Heart right ventricle (tissue), 16 donors: ENCODE results near the gene SDC1. TPM values are rescaled to one million over a fixed set of nuclear protein-coding genes. Genes with fewer than 3 reads are reported as not detected.
A peak's percentile ranks its signal among the peaks of the same experiment; 100 is the strongest.

Experiments used
- ATAC-seq, 8 donors: fragments of 200-7000 bp; cut with Tn5 transposase; one replicate each; pipeline ENCODE4 v1.9.1; 2020; ENCODE audit warnings: mild to moderate bottlenecking in 8 of 8, moderate library complexity in 8 of 8, moderate number of reproducible peaks in 1 of 8
- DNase-seq, 2 donors: peaks; one replicate each; pipeline ENCODE4 v3.0.0-alpha.2; 2020
- H3K27ac ChIP-seq, 10 donors: fragments of 200-600 bp; sonication (generic) in 2 of 10; one replicate each; pipeline versions ENCODE4 v1.5.0 to v1.8.0; 2020 to 2022; ENCODE audit warnings: mild to moderate bottlenecking in 3 of 10
- H3K27me3 ChIP-seq, 7 donors: fragments of 200-600 bp; one replicate each; pipeline ENCODE4 v1.8.0; 2021 to 2022; ENCODE audit warnings: mild to moderate bottlenecking in 2 of 7
- H3K36me3 ChIP-seq, 9 donors: fragments of 200-600 bp; sonication (generic) in 1 of 9; one replicate each; pipeline versions ENCODE4 v1.5.0 to v1.8.0; 2020 to 2022; ENCODE audit warnings: mild to moderate bottlenecking in 2 of 9
- H3K4me1 ChIP-seq, 9 donors: fragments of 200-600 bp; sonication (generic) in 1 of 9; one replicate each; pipeline versions ENCODE4 v1.5.0 to v1.8.0; 2020 to 2022; ENCODE audit warnings: mild to moderate bottlenecking in 4 of 9
- H3K4me3 ChIP-seq, 10 donors: fragments of 200-600 bp; sonication (generic) in 2 of 10; one replicate each; pipeline versions ENCODE4 v1.5.0 to v1.8.0; 2020 to 2022; ENCODE audit warnings: mild to moderate bottlenecking in 7 of 10, moderate library complexity in 2 of 10
- H3K9me3 ChIP-seq, 11 donors: fragments of 200-600 bp in 10 of 11; sonication (generic) in 2 of 11; one replicate each; pipeline versions ENCODE4 v1.5.0 to v1.8.0; 2013 to 2022; ENCODE audit warnings: mild to moderate bottlenecking in 2 of 11, control low read depth in 1 of 11, moderate library complexity in 1 of 11
- CTCF ChIP-seq, 9 donors: fragments of 200-600 bp; sonication (generic) in 2 of 9; IDR thresholded peaks; one replicate each; pipeline versions ENCODE4 v1.5.0 to v1.8.0; 2021 to 2022; ENCODE audit warnings: antibody characterized with exemption in 9 of 9, mild to moderate bottlenecking in 5 of 9, moderate library complexity in 1 of 9
- WGBS, 2 donors: extraction: QIAGEN DNeasy Blood & Tissue Kit; methylation state at CpG; one replicate each; pipeline ENCODE4 v1.1.7; 2013; ENCODE audit warnings: inconsistent platforms in 1 of 2; 5-methylcytosine and 5-hydroxymethylcytosine counted together
- intact Hi-C, 10 donors: fragments of 100-400 bp; cut with DNase I; formaldehyde crosslinking; loops; one replicate each; pipeline versions ENCODE4 v1.11.1 to v1.14.2; 2022
- polyA plus RNA-seq, 2 donors: library from polyadenylated mRNA; stranded (reverse); fragments of 200-250 nt; gene quantifications; one replicate each; pipeline ENCODE4 v1.2.3, GENCODE V29; 2013
- total RNA-seq, 10 donors: library from RNA; stranded (reverse); fragmentation: NEBNext Ultra II Directional in 3 of 10; extraction: Animal tissue kit (Norgen Biotek cat#: 25700) in 3 of 10; gene quantifications; one replicate each; pipeline versions ENCODE4 v1.2.1 to v1.2.4, GENCODE V29; 2021 to 2023
- donor health status: Arrhythmogenic right ventricular cardiomyopathy.
- donor health status: ischemic (EF 13 %, LVEDD 7.1; RV severe dilation, severe dysfunction).
- donor health status: healthy with polysubstance abuse.
- donor health status: DM: no; HTN: yes; CAD: no.
- donor health status: DM: no; HTN: no; CAD: no.
- donor health status: ischemic (EF 25% LVEDD 6.9; RV normal size, moderate dysfunction).
- donor health status: ischemic (EF 25% LVEDD 5.7; RV mildly dilated, moderate dysfunction).
- donor health status: healthy.
- donor health status: DM: yes; HTN: yes; CAD: no.
- donor health status: Ischemic cardiomyopathy.
- donor health status: ischemic (EF 35%, LVEDD 5.7; RV mildly dilated, moderate dysfunction).
- donor health status: nonischemic (EF 11% LVEDD 7.7; RV severe dilation, severe dysfunction).
- donor health status: DM: yes; HTN: yes; CAD: no.
- donor health status: PGD.
- donor health status: ischemic (EF 29% LVEDD 5.4; RV normal size, mild dysfunction).
- donor health status: nonischemic (EF 23%, LVEDD 6.1; RV moderate dilation, normal function).

Gene SDC1
- total and polyA plus RNA-seq, 12 donors = 0.27 to 2.1 (median 0.33) TPM; not detected in 2

- H3K9me3 ChIP-seq = no peaks in the 10 kb centered on the region
- no peaks in the 10 kb centered on the region for H3K36me3 ChIP-seq
- H3K27ac ChIP-seq = no peak overlapping the region
- ATAC-seq (no peak), DNase-seq (no peak)
- no peak overlapping the region for H3K4me3 ChIP-seq
- no peak for TF ChIP-seq CTCF (IDR thresholded peaks at IDR 0.05)
- no peaks in the 10 kb centered on the region for H3K27me3 ChIP-seq
- H3K4me1 ChIP-seq = peaks cover 0 to 4% (median 0%) of the 10 kb centered on the region in 9 donors
- intact Hi-C loops = no loop called here
- 67 to 69% methylated on average over 5 of the region's 5 CpGs for WGBS, 2 donors
Measured at GRCh38 chr2:20208476-20208859, 16.5 kb downstream of the SDC1 start.

GRCh38 chr2:20207051-20207450 is 17.9 kb downstream of the SDC1 start:
- intact Hi-C loops = no loop called here
- no peak overlapping the region for H3K4me3 ChIP-seq
- WGBS, 2 donors = 88 to 90% methylated on average over 5 of the region's 5 CpGs
- H3K27me3 ChIP-seq = no peaks in the 10 kb centered on the region
- H3K36me3 ChIP-seq = no peaks in the 10 kb centered on the region
- H3K27ac ChIP-seq = no peak overlapping the region
- H3K4me1 ChIP-seq = no peaks in the 10 kb centered on the region
- DNase-seq = no peak
- TF ChIP-seq CTCF (IDR thresholded peaks at IDR 0.05) = no peak
- no peak for ATAC-seq
- no peaks in the 10 kb centered on the region for H3K9me3 ChIP-seq

- Histone ChIP-seq H3K4me1 (no peaks in the 10 kb centered on the region), H3K4me3 (no peak overlapping the region), H3K9me3 (no peaks in the 10 kb centered on the region), H3K27ac (no peak overlapping the region), H3K36me3 (no peaks in the 10 kb centered on the region), H3K27me3 (no peaks in the 10 kb centered on the region)
- intact Hi-C loops = no loop called here
- WGBS, 2 donors = 86 to 89% methylated on average over 10 of the region's 10 CpGs
- no peak for TF ChIP-seq CTCF (IDR thresholded peaks at IDR 0.05)
- ATAC-seq (peak in 1 of 8 donors; percentile 27), DNase-seq (no peak)
Measured at GRCh38 chr2:20205915-20206524, 18.9 kb downstream of the SDC1 start.

GRCh38 chr2:20205069-20205468 is 19.9 kb downstream of the SDC1 start:
- no peak for TF ChIP-seq CTCF (IDR thresholded peaks at IDR 0.05)
- H3K36me3 ChIP-seq = no peaks in the 10 kb centered on the region
- 95 to 96% methylated on average over 7 of the region's 7 CpGs for WGBS, 2 donors
- no peak for DNase-seq
- intact Hi-C loops = no loop called here
- H3K4me3 ChIP-seq = no peak overlapping the region
- no peaks in the 10 kb centered on the region for H3K27me3 ChIP-seq
- ATAC-seq = no peak
- no peaks in the 10 kb centered on the region for H3K4me1 ChIP-seq
- no peaks in the 10 kb centered on the region for H3K9me3 ChIP-seq
- no peak overlapping the region for H3K27ac ChIP-seq
